ENCODE results near the gene RNF17.

The RNF17 gene

DNA sequence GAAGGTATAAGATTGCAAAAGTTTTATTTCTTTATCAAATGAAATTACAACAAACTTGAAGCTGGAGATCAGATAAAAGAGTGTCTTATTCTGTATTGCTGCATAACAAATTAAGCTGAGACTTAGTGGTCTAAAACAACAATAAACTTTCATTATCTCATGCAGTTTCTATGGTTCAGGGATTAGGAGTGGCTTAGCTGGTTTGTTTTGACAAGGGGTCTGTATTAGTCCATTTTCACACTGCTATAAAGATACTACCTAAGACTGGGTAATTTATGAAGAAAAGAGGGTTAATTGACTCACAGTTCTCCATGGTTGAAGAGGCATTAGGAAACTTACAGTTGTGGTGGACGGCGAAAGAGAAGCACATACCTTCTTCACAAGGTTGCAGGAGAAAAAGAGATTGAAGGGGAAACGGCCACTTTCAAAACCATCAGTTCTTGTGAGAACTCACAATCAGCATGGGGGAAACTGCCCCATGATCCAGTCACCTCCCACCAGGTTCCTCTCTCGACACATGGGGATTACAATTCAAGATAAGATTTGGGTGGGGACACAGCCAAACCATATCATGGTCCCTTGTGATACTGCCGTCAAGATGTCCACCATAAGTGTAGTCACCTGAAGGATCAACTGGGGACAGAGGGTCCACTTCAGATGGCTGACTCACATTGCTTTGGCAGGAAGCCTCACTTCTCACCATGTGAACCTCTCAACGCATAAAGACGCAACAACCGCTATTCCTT is 97.8 kb downstream of the RNF17 start:
- H3K27ac Mint-ChIP-seq: no peak overlapping the region
- H3K4me1 Mint-ChIP-seq (ENCODE audit: low read depth): peaks cover 3% of the 10 kb centered on the region
- no peaks in the 10 kb centered on the region for H3K36me3 Mint-ChIP-seq (ENCODE audit: low read depth)
- no peaks in the 10 kb centered on the region for H3K9me3 Mint-ChIP-seq
- no peak overlapping the region for H3K4me3 Mint-ChIP-seq
- H3K27me3 Mint-ChIP-seq: peaks cover 15% of the 10 kb centered on the region

DNA sequence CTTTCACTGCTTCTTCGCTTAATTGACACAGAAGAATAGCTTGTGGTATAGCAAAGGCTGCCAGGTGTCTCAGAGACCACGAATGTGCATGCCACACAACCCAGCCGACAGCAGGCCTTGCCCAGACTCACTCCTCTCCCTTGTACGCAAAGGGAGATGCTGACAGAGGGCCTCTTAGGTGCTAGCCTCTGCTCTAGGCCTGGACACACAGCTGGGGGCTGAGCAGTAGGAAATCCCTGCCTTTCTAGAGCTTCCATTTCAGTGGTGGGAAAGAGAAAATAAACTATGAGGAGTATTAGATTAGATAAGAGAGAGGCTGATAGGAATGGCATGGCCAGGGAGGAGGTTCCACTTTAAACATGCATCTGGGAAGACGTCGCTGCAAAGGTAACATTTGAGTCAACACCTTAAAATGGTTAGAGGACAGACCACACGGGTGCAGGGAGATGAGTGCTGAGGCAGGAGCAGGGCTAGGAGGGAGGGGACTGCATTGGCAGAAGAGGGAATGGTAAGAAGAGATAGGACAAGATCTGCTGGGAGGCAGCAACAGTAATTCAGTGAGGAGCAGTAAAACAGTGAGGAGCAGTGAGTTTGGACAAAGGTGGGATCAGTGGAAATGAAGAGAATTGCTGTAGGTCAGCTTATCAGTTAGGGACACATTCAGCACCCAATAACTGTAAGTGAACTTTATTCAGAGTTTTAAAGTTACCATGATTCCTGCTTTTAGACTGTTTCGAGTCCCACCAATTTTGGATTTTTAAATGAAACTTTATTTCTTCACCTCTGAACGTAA is 100.0 kb downstream of the RNF17 start:
- no peak overlapping the region for H3K4me3 Mint-ChIP-seq

DNA sequence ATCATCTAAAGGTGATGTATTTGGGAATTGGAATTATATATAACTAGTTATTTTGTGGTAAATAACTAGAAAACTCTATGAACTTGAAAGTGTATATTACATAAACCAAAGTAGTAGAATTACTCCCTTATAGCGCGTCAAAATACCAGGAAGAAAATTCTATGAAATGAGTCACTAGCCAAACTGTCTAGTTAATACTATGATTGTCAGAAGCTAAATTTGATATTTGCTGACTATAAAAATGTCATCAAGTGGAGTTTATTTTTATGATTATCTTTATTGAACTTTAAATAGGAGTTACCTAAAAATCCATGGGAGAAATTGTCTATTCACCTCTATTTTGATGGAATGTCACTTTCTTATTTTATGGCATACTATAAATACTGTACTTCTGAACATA is 100.6 kb downstream of the RNF17 start:
- H3K4me3 Mint-ChIP-seq: no peak overlapping the region

More for the DNA sequence above, 100.0 kb downstream of the RNF17 start:
- Mint-ChIP-seq H3K36me3 (ENCODE audit: low read depth) (no peaks in the 10 kb centered on the region), H3K9me3 (no peaks in the 10 kb centered on the region), H3K27me3 (peaks cover 19% of the 10 kb centered on the region), H3K27ac (no peak overlapping the region), H3K4me1 (ENCODE audit: low read depth) (peaks cover 3% of the 10 kb centered on the region)

DNA sequence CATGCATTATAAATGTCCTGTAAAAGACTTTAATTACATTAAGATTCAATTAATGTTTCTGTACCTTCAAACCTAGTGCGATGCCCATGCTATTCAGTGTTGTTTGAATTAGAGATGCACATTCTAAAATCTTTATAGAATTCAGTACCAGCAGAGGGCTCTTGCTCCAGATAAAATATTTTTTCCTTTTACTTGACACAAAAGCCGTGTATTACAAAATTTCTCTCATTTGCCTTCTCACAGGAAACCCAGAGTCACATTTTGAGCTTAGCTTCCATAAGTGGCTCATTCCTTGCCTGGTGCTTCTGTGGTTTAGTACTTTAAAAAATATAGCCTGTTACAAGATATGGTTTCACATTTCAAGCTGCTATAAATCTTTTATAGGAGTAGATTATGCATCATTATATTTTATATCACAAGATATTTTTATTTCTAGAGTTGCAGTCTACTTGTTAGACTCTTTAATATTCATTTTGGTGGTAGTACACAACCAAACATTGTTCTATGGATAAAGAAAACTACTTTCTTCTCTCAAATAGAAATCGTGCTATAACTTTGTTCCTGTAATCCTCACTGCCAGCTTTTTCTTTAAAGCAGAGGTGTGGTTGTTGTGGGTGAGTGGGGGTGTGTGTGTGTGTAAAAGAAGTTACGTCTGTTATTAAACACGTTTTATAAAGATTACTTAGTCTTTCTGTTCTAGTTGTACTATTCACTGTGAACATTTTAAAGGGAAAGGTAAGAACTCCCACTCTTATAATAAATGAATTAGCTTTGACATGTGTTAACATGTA is 101.4 kb downstream of the RNF17 start:
- no peaks in the 10 kb centered on the region for H3K36me3 Mint-ChIP-seq (ENCODE audit: low read depth)
- H3K4me3 Mint-ChIP-seq: no peak overlapping the region
- peaks cover 18% of the 10 kb centered on the region for H3K27me3 Mint-ChIP-seq
- no peaks in the 10 kb centered on the region for H3K9me3 Mint-ChIP-seq
- H3K4me1 Mint-ChIP-seq (ENCODE audit: low read depth): peaks cover 3% of the 10 kb centered on the region
- H3K27ac Mint-ChIP-seq: no peak overlapping the region

More for the DNA sequence above, 100.6 kb downstream of the RNF17 start:
- H3K27ac Mint-ChIP-seq: no peak overlapping the region
- peaks cover 18% of the 10 kb centered on the region for H3K27me3 Mint-ChIP-seq
- H3K9me3 Mint-ChIP-seq: no peaks in the 10 kb centered on the region
- H3K36me3 Mint-ChIP-seq (ENCODE audit: low read depth): no peaks in the 10 kb centered on the region
- peaks cover 3% of the 10 kb centered on the region for H3K4me1 Mint-ChIP-seq (ENCODE audit: low read depth)

DNA sequence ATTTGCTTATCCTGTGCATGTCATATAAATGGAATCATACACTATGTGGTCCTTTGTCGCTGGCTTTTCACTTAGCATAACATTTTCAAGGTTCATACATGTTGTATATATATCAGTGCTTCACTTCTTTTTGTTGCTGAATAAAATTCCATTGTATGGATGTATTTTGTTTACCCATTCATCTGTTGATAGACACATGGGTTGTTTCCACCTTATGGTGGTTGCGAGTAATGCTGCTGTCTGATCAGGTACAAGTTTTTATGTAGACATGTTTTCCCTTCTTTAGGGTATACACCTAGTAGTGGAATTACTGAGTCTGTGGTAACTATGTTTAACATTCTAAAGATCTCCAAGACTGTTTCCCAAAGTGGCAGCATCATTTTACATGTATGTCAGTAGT is 102.5 kb downstream of the RNF17 start:
- H3K27ac Mint-ChIP-seq: no peak overlapping the region
- no peaks in the 10 kb centered on the region for H3K9me3 Mint-ChIP-seq
- peaks cover 26% of the 10 kb centered on the region for H3K27me3 Mint-ChIP-seq
- peaks cover 3% of the 10 kb centered on the region for H3K4me1 Mint-ChIP-seq (ENCODE audit: low read depth)
- H3K36me3 Mint-ChIP-seq (ENCODE audit: low read depth): no peaks in the 10 kb centered on the region
- H3K4me3 Mint-ChIP-seq: no peak overlapping the region

DNA sequence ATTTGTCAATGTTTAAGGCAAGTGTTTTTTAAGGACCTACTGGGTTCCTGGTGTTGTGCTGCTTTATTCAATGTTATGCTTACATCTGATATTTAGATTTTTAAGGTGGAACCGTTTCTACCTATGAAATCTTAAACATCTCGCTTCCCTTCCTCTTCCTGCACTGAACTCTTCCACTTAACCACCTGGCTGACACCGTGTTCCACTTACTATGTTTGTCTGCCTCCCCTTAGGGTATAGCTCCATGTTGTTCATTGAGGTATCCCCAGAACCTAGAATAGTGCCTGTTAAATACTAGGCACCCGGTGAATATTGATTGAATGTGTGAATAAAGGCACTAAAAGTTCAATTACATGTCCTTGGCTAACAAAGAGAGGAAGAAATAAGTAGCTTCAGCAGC is 104.9 kb downstream of the RNF17 start:
- Mint-ChIP-seq H3K4me1 (ENCODE audit: low read depth) (peaks cover 3% of the 10 kb centered on the region), H3K9me3 (no peaks in the 10 kb centered on the region), H3K4me3 (no peak overlapping the region), H3K27ac (no peak overlapping the region), H3K27me3 (peaks cover 25% of the 10 kb centered on the region), H3K36me3 (ENCODE audit: low read depth) (no peaks in the 10 kb centered on the region)

DNA sequence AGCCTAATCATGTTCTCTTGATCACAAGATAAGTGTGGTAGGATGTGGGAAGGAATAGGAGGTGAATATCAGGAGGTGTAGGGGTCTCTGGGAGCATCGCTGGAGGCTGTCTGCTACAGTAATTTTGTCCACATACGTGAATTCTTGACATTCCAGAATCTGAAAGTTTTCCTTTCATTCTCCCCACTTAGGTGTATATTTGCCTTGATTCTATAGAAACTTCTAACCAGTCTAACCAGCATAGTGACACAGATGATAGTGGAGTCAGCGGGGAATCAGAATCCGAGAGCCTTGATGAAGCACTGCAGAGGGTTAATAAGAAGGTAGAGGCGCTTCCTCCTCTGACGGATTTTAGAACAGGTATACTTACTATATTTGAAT is 106.4 kb downstream of the RNF17 start:
- no peaks in the 10 kb centered on the region for H3K9me3 Mint-ChIP-seq
- H3K27ac Mint-ChIP-seq: no peak overlapping the region
- H3K4me1 Mint-ChIP-seq (ENCODE audit: low read depth): peaks cover 3% of the 10 kb centered on the region
- no peak overlapping the region for H3K4me3 Mint-ChIP-seq
- peaks cover 30% of the 10 kb centered on the region for H3K27me3 Mint-ChIP-seq
- H3K36me3 Mint-ChIP-seq (ENCODE audit: low read depth): no peaks in the 10 kb centered on the region

DNA sequence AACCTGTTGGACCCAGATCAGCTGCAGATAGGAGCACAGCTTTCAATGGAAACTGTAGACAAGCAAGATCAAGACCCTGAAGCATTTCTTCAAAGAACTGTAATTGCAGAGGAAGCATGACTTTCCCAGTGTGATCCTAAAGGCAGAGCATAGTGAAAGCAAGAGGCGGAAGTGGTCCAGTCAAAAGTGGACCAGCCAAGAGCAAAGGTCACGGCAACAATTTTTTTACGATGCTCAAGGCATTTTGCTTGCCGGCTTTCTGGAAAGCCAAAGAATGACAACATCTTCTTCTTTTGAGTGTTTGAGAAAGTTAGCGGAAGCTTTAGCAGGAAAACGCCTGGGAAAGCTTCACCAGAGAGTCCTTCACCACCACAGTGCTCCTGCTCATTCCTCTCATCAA is 111.6 kb downstream of the RNF17 start:
- Mint-ChIP-seq H3K9me3 (no peaks in the 10 kb centered on the region), H3K27me3 (peaks cover 23% of the 10 kb centered on the region), H3K4me3 (no peak overlapping the region), H3K4me1 (ENCODE audit: low read depth) (no peaks in the 10 kb centered on the region), H3K36me3 (ENCODE audit: low read depth) (no peaks in the 10 kb centered on the region), H3K27ac (no peak overlapping the region)

DNA sequence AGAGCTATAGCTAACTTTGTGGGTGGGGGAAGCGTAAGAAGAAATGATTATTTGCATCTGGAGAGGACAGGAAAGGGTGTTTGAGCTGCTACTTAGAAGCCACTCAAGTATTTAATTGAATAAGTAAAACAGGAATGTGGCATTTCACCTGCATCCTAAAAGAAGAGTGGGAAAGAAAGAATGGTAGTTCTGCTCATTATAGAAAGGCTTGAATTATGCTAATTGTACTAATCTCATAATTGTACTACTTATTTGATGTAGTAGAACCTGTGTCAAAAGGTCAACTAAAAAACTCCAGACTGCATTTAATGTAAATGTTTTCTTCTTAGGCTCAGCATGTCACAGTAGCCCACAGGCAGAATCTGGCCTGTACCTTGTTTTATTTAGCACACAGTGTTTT is 113.6 kb downstream of the RNF17 start:
- H3K27ac Mint-ChIP-seq: no peak overlapping the region
- H3K27me3 Mint-ChIP-seq: peaks cover 16% of the 10 kb centered on the region
- H3K36me3 Mint-ChIP-seq (ENCODE audit: low read depth): no peaks in the 10 kb centered on the region
- H3K4me1 Mint-ChIP-seq (ENCODE audit: low read depth): no peaks in the 10 kb centered on the region
- no peak overlapping the region for H3K4me3 Mint-ChIP-seq
- H3K9me3 Mint-ChIP-seq: no peaks in the 10 kb centered on the region

DNA sequence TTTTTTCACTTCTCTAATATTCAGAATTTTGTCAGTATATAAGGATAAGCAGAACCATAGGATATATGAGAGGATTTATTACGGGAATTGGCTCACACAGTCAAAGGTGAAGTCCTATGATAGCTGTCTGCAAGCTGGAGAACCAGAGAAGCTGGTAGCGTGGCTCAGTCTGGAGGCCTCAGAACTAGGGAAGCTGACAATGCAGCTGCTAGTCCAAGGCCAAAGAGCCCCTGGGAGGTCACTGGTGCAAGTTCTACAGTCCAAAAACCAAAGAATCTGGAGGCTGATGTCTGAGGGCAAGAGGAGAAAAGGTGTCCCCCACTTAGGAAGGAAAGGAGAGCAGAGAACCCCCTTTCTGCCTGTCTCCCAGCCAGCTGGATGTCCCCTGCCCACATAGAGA is 114.4 kb downstream of the RNF17 start:
- Mint-ChIP-seq H3K27ac (no peak overlapping the region), H3K9me3 (no peaks in the 10 kb centered on the region), H3K4me3 (no peak overlapping the region), H3K36me3 (ENCODE audit: low read depth) (peaks cover 6% of the 10 kb centered on the region), H3K4me1 (ENCODE audit: low read depth) (no peaks in the 10 kb centered on the region), H3K27me3 (peaks cover 16% of the 10 kb centered on the region)

DNA sequence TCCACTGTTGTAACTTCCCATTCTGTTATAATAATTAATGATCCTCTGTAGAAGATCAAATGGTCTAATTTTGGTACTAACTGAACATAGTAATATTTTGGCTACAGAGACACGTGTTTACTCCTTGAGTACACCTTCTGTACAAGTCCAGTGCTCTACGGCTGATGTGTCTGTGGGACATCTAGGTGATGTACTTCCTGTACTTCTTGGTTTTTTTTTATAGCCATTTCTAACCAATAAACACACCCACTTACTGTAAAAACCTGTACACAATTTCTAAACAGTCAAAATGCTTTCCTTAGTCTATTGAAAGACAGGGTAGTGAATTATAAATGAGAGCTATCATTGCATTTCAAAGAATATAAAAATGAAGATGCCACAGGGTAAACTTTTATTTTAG is 118.7 kb downstream of the RNF17 start:
- no peak overlapping the region for H3K27ac Mint-ChIP-seq
- peaks cover 33% of the 10 kb centered on the region for H3K36me3 Mint-ChIP-seq (ENCODE audit: low read depth)
- H3K4me3 Mint-ChIP-seq: no peak overlapping the region
- H3K27me3 Mint-ChIP-seq: no peaks in the 10 kb centered on the region
- H3K9me3 Mint-ChIP-seq: no peaks in the 10 kb centered on the region
- H3K4me1 Mint-ChIP-seq (ENCODE audit: low read depth): no peaks in the 10 kb centered on the region

DNA sequence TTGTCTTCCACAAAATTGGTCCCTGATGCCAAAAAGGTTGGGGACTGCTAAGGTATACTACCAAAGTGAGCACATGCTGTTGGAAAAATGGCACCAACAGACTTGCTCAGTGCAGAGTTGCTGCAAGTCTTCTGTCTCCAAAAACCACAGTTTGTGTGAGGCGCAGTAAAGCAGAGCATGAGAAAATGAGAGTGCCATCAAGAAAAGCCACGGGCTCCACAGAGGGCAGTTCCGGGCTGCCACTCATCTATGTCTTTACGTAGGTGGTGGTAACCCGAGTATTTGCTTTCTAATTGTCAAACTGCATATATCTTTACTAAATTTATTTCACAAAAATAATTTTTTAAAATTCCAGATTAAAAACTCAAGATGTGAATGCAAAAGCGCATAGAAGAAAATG is 123.8 kb downstream of the RNF17 start:
- no peak overlapping the region for H3K27ac Mint-ChIP-seq
- H3K36me3 Mint-ChIP-seq (ENCODE audit: low read depth): peaks cover 77% of the 10 kb centered on the region
- H3K27me3 Mint-ChIP-seq: no peaks in the 10 kb centered on the region
- no peaks in the 10 kb centered on the region for H3K4me1 Mint-ChIP-seq (ENCODE audit: low read depth)
- no peak overlapping the region for H3K4me3 Mint-ChIP-seq
- H3K9me3 Mint-ChIP-seq: no peaks in the 10 kb centered on the region

DNA sequence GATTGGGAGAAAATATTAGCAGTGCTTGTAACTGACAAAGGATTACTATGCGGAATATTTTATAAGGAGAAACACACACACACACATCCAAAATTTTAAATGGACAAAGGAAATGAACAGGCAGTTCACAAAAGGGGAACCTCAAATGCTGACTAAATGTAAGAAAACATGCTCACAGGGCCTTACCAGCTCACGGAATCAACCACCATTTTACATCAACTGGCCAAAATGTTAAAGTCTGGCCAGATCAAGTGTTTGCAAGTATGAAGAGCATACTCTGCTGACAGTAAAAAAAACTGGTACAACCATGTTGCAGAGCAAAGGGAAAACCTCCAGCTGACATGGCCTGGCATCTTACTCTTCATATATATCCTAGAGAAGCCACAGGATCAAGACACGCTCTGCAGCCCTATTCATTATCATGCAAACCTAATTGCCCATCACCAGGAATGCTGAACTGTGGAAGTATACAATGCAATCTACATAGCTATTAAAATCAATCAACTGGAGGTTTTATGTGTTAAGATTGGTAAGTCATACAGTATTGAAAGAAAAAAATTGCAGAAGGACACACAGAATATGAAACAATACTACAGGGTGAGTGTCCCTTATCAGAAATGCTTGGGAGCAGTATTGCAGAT is 124.4 kb downstream of the RNF17 start:
- Mint-ChIP-seq H3K4me3 (no peak overlapping the region), H3K4me1 (ENCODE audit: low read depth) (no peaks in the 10 kb centered on the region), H3K36me3 (ENCODE audit: low read depth) (peaks cover 77% of the 10 kb centered on the region), H3K9me3 (no peaks in the 10 kb centered on the region), H3K27me3 (no peaks in the 10 kb centered on the region), H3K27ac (no peak overlapping the region)

DNA sequence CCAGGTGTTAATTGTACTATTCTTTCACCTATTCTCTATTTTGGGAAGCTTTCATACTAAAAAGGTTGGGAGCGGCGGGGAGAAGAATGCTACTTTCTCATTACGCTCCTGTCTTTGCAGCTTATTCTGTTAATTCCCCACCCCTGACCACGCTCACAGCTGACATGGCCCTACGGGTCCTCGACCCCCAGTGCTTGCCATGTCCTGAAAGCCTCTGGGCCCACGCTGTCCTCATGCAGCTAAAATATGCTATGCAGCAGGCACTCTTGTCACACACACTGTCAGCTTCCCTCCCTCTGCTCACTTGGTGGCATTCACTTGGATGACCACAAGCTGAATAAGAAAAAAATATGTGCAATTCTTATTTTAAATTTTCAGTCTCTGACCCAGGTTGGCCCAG is 126.3 kb downstream of the RNF17 start:
- no peaks in the 10 kb centered on the region for H3K9me3 Mint-ChIP-seq

More for the DNA sequence above, 126.3 kb downstream of the RNF17 start:
- H3K27ac Mint-ChIP-seq: no peak overlapping the region
- H3K36me3 Mint-ChIP-seq (ENCODE audit: low read depth): peaks cover 73% of the 10 kb centered on the region
- H3K27me3 Mint-ChIP-seq: no peaks in the 10 kb centered on the region
- no peaks in the 10 kb centered on the region for H3K4me1 Mint-ChIP-seq (ENCODE audit: low read depth)
- H3K4me3 Mint-ChIP-seq: no peak overlapping the region
